Colonic mucosa (tissue), 4 donors: Measurements from ENCODE around the gene ELF5. TPM values are rescaled to one million over a fixed set of nuclear protein-coding genes. Genes with fewer than 3 reads are reported as not detected.

Experiments
- DNase-seq: peaks from one replicate; pipeline ENCODE4 v3.0.0-alpha.2; 2020
- H3K27ac ChIP-seq: fragments of 200-600 bp; one replicate; pipeline ENCODE4 v1.8.0; 2021
- H3K27me3 ChIP-seq: fragments of 200-600 bp; one replicate; pipeline ENCODE4 v1.8.0; 2021
- H3K36me3 ChIP-seq: fragments of 200-600 bp; one replicate; pipeline ENCODE4 v1.8.0; 2021
- H3K4me1 ChIP-seq: fragments of 200-600 bp; one replicate; pipeline ENCODE4 v1.8.0; 2021; ENCODE audit warnings: mild to moderate bottlenecking
- H3K4me3 ChIP-seq: fragments of 200-600 bp; one replicate; pipeline ENCODE4 v1.8.0; 2021
- H3K9ac ChIP-seq, 2 donors: one replicate each; pipeline ENCODE4 v1.7.0; 2013; ENCODE audit warnings: control low read depth in 2 of 2, low read depth in 2 of 2, low read length in 2 of 2
- H3K9me3 ChIP-seq: fragments of 200-600 bp; one replicate; pipeline ENCODE4 v1.8.0; 2021
- intact Hi-C: fragments of 100-400 bp; cut with DNase I; formaldehyde crosslinking; loops from one replicate; pipeline ENCODE4 v1.14.1; 2022
- total RNA-seq, 2 donors: library from RNA; stranded (reverse); fragmentation: NEBNext Ultra II Directional in 1 of 2; extraction: Animal tissue kit (Norgen Biotek cat#: 25700) in 1 of 2; gene quantifications; one replicate each; pipeline ENCODE4 v1.2.1, GENCODE V29; 2021
- TF ChIP-seq, protein P1 (sequence below): fragments of 200-600 bp; IDR thresholded peaks from one replicate; pipeline ENCODE4 v1.8.0; 2022; ENCODE audit warnings: antibody characterized with exemption, mild to moderate bottlenecking
- donor health status: healthy.
- donor health status: DM: no; HTN: no; CAD: no.
- donor health status: DM: no; HTN: no; CAD: no.

ELF5 gene
- total RNA-seq, 2 donors from 2014 or later = not detected

- Histone ChIP-seq H3K9ac (no peak overlapping the region), H3K36me3 (no peaks in the 10 kb centered on the region), H3K4me3 (no peak overlapping the region), H3K4me1 (no peaks in the 10 kb centered on the region), H3K27me3 (no peaks in the 10 kb centered on the region), H3K9me3 (no peaks in the 10 kb centered on the region), H3K27ac (no peak overlapping the region)
- TF ChIP-seq, protein P1, sequence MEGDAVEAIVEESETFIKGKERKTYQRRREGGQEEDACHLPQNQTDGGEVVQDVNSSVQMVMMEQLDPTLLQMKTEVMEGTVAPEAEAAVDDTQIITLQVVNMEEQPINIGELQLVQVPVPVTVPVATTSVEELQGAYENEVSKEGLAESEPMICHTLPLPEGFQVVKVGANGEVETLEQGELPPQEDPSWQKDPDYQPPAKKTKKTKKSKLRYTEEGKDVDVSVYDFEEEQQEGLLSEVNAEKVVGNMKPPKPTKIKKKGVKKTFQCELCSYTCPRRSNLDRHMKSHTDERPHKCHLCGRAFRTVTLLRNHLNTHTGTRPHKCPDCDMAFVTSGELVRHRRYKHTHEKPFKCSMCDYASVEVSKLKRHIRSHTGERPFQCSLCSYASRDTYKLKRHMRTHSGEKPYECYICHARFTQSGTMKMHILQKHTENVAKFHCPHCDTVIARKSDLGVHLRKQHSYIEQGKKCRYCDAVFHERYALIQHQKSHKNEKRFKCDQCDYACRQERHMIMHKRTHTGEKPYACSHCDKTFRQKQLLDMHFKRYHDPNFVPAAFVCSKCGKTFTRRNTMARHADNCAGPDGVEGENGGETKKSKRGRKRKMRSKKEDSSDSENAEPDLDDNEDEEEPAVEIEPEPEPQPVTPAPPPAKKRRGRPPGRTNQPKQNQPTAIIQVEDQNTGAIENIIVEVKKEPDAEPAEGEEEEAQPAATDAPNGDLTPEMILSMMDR = no peak
- intact Hi-C loops = no loop called here
- DNase-seq = no peak
Measured at GRCh38 chr11:34488855-34489557, 24.6 kb downstream of the ELF5 start.

- no peak overlapping the region for H3K4me3 ChIP-seq
- no peak overlapping the region for H3K27ac ChIP-seq
- intact Hi-C loops = no loop called here
- no peak overlapping the region for H3K9ac ChIP-seq
- H3K4me1 ChIP-seq = no peaks in the 10 kb centered on the region
- no peaks in the 10 kb centered on the region for H3K27me3 ChIP-seq
- TF ChIP-seq, protein P1 = no peak
- H3K9me3 ChIP-seq = no peaks in the 10 kb centered on the region
- no peak for DNase-seq
- no peaks in the 10 kb centered on the region for H3K36me3 ChIP-seq
Measured at GRCh38 chr11:34487430-34487829, 26.2 kb downstream of the ELF5 start.

DNA sequence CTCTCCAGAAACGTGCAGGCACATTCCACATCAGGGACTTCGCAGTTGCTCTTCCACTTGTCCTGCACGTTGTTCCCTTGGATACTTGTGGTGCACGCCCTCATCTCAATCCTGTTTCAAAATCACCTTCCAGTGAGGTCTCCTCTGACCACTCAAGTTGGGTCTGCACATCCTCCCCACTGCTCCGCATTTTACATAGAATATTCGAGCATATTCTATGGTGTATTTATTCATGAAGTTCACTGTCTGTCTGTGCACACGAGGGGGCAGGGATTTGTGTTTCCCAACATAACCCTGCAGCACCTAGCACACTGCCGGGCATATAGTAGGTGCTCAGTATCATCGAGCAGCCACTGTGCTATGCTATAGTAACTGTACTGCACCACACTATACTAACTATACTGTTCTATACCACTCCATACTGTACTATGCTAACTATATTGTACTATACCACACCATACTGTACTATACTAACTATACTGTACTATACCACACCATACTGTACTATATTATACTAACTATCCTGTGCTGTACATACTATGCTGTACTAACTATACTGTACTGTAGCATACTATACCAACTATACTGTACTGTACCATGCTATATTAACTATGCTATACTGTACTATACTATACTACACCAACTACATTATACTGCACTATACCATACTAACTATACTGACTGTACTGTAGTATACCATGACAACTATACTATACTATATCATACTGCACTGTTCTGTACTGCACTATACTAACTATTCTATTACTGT lies 30.3 kb downstream of the ELF5 start:
- TF ChIP-seq, protein P1 = no peak
- DNase-seq = no peak
- no peak overlapping the region for H3K27ac ChIP-seq
- H3K9me3 ChIP-seq = no peaks in the 10 kb centered on the region
- H3K36me3 ChIP-seq = no peaks in the 10 kb centered on the region
- H3K4me1 ChIP-seq = no peaks in the 10 kb centered on the region
- no peak overlapping the region for H3K4me3 ChIP-seq
- no peak overlapping the region for H3K9ac ChIP-seq
- intact Hi-C loops = no loop called here
- no peaks in the 10 kb centered on the region for H3K27me3 ChIP-seq

GRCh38 chr11:34481307-34481706 lies 32.3 kb downstream of the ELF5 start:
- H3K27ac ChIP-seq = no peak overlapping the region
- no peaks in the 10 kb centered on the region for H3K4me1 ChIP-seq
- H3K9me3 ChIP-seq = no peaks in the 10 kb centered on the region
- intact Hi-C loops = no loop called here
- no peak for DNase-seq
- no peak overlapping the region for H3K4me3 ChIP-seq
- TF ChIP-seq, protein P1 = no peak
- H3K36me3 ChIP-seq = no peaks in the 10 kb centered on the region
- no peaks in the 10 kb centered on the region for H3K27me3 ChIP-seq
- H3K9ac ChIP-seq = no peak overlapping the region

DNA sequence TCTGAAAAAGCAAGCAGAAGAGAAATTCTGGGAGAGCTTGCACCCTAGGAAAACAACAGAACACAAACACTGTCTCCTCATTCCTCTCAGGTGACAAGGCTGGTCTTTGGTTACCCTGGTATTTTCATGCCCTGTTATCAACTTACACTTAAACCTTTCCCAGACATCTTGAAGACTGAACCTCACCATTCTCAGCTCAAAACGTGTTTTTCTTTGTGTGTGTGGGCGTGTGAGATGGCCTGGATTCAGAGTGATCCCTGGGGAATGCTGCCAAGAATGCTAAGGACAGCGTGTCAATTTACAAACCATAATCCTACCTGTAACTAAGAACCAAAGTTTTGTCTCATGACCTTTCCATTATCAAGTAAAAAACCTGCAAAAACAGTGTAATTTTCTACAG lies 33.3 kb downstream of the ELF5 start:
- no peak overlapping the region for H3K4me3 ChIP-seq
- DNase-seq = no peak
- TF ChIP-seq, protein P1 = no peak
- H3K9me3 ChIP-seq = no peaks in the 10 kb centered on the region
- H3K9ac ChIP-seq = no peak overlapping the region
- H3K27ac ChIP-seq = no peak overlapping the region
- H3K36me3 ChIP-seq = no peaks in the 10 kb centered on the region
- no peaks in the 10 kb centered on the region for H3K27me3 ChIP-seq
- intact Hi-C loops = no loop called here
- no peaks in the 10 kb centered on the region for H3K4me1 ChIP-seq
